GM13977 (cell line): ENCODE results near the gene NOG.

Experiments
- DNase-seq: peaks from one replicate; pipeline ENCODE4 v3.0.0; 2012; ENCODE audit warnings: low spot score
- CTCF ChIP-seq: IDR thresholded peaks from 2 replicates; pipeline ENCODE4 v1.5.1; 2012; ENCODE audit warnings: mild to moderate bottlenecking, control low read depth; ENCODE audit not compliant: insufficient read depth; ENCODE audit errors: extremely low read depth, missing control alignments
- in situ Hi-C: fragments of 300-500 bp; cut with MboI; formaldehyde crosslinking; loops from one replicate; pipeline ENCODE4 v1.12.0; 2022; ENCODE audit warnings: low sequenced_read_pairs, low pct_unique_long_range_greater_than_20kb, mixed read lengths, inconsistent platforms; ENCODE audit not compliant: unreplicated experiment

NOG gene

DNA sequence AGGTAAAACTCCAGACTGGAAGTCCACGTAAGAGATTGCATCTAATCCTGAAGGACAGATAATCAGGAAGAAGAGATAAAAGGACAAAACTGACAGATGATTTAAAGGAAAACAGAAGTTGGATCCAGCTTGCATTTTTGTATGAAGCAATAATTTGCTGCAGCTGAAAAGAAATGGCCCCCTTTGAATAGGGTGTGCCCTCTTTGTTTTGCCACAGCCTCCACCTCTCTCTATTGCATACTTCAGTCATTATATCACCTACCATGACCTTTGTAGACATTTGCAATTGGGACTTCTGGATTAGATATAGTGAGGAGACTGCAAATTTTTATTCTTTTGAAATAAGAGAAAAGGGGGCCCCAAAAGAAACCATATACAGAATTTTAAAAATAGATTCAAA is 8.1 kb downstream of the NOG start:
- TF ChIP-seq CTCF, result no peak
- in situ Hi-C loops, result no loop called here
- no peak for DNase-seq

DNA sequence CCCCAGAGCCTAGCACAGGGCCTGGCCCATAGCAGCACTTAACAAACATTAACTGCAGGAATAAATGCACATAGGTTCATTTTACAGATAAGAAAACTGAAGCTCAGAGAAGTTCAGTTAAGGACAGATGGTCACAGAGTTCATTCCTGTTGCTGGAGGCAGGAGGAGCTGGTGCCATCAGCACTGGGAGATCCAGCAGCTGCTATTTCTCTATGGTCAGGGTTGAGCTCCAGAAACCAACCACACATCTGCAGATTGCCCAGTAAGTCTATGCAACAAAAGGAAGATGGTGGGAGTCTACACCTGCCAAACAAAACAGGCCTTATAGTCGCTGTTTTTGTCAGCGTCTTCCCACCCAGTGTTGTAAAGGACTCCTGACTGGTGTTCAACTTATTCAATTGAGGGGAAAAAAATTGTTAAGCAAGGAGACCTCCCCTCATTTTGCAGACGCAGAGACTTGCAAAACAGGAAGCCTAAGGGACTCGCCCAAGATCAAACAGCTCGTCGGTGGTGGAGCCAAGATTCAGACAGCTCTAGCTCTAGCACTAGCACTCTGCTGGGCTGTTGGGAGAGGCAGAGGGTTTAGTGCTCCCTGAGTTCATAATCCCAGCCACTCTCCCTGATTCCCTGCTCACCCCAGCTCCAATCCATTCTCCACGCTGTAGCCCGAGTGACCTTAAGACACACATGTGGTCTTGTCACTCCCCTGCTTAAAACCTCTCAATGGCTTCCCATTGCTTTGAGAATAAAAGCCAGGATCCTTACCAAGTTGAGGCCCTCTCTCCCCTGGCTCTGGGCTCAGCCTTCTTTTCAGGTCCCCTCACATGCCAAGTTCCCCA is 9.0 kb downstream of the NOG start:
- DNase-seq, result no peak
- in situ Hi-C loops, result no loop called here
- no peak for TF ChIP-seq CTCF

- in situ Hi-C loops, result no loop called here
- no peak for TF ChIP-seq CTCF
- DNase-seq, result no peak
Observed at GRCh38 chr17:56603486-56604238, 10.2 kb downstream of the NOG start.

- no peak for DNase-seq
- in situ Hi-C loops, result no loop called here
- no peak for TF ChIP-seq CTCF
Observed at GRCh38 chr17:56604691-56605290, 11.3 kb downstream of the NOG start.

- TF ChIP-seq CTCF, result no peak
- in situ Hi-C loops, result no loop called here
Observed at GRCh38 chr17:56608944-56609343, 15.4 kb downstream of the NOG start.

GRCh38 chr17:56610321-56610720 is 16.8 kb downstream of the NOG start:
- in situ Hi-C loops, result no loop called here

More at GRCh38 chr17:56608944-56609343, 15.4 kb downstream of the NOG start:
- DNase-seq, result no peak

More at GRCh38 chr17:56610321-56610720, 16.8 kb downstream of the NOG start:
- TF ChIP-seq CTCF, result no peak
- DNase-seq, result no peak
